ENCODE measurements around the gene IGF2BP2.

DNA sequence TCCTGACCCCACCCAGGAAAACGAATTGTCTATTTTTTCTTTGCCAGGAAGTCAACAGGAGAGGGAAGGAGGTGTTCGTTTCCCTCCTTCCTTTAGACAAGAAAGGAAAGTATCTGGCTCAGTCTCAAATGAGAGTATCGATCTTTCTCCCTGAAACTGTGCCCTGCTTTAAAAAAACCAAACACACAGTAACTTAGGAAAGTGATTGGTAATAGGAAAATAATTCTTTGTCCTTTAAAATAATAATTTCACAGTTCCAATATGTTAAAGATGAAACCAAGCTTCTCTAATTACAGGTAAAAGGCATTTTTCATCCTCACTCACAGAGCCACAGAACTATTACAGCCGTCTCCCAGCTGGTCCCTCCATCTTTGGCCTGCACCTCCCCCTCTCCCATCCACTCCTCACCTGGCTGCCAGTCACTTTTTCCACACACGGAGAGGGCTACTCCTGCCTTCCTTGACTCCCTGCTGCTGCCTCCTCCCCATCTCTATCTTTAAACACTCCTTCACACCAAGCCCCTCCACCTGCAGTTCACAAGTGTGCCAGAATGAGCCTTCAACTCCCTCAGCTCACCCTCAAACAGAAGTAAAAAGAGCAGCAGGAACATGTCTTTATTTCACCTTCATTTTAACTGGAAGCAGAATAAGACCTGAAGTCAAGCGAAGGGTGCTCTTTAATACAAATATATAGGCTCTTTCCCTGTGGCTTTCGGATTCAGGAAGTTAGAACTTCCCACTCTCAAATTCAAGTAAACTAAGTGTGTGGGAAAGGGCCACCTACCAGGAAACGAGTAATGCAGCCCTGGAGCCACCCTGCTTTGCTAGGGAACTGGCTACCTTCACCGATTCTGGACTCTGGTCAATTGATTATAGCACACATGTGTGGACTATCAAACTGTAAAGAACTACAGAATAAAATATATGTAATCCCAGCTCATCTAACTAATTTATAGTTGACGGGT lies 122.3 kb downstream of the IGF2BP2 start:
- TF ChIP-seq, protein P1, sequence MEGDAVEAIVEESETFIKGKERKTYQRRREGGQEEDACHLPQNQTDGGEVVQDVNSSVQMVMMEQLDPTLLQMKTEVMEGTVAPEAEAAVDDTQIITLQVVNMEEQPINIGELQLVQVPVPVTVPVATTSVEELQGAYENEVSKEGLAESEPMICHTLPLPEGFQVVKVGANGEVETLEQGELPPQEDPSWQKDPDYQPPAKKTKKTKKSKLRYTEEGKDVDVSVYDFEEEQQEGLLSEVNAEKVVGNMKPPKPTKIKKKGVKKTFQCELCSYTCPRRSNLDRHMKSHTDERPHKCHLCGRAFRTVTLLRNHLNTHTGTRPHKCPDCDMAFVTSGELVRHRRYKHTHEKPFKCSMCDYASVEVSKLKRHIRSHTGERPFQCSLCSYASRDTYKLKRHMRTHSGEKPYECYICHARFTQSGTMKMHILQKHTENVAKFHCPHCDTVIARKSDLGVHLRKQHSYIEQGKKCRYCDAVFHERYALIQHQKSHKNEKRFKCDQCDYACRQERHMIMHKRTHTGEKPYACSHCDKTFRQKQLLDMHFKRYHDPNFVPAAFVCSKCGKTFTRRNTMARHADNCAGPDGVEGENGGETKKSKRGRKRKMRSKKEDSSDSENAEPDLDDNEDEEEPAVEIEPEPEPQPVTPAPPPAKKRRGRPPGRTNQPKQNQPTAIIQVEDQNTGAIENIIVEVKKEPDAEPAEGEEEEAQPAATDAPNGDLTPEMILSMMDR (IDR thresholded peaks at IDR 0.05), result no peak
- no peak for TF ChIP-seq POLR2A (IDR thresholded peaks at IDR 0.05)
- no peak for TF ChIP-seq EP300 (IDR thresholded peaks at IDR 0.05)
- TF ChIP-seq POLR2AphosphoS5 (IDR thresholded peaks at IDR 0.05), result no peak

All from upper lobe of left lung (tissue), 4 donors.